Naive thymus-derived CD4-positive, alpha-beta T cell (primary cell): ENCODE results near the gene SEMA6A. TPM values are rescaled to one million over a fixed set of nuclear protein-coding genes. Genes with fewer than 3 reads are reported as not detected.

Experiments used
- ATAC-seq: fragments of 150-1000 bp; cut with Tn5 transposase; 2 replicates; pipeline ENCODE4 v1.10.0; 2021; ENCODE audit warnings: mild to moderate bottlenecking, moderate library complexity
- CTCF ChIA-PET: fragments of 350-600 bp; sonication (Branson Sonifier 250); formaldehyde crosslinking; loops from one replicate; lab custom pipeline; 2021; ENCODE audit warnings: antibody characterized with exemption; lab: Charles Lee
- POLR2A ChIA-PET: fragments of 350-600 bp; sonication (Branson Sonifier 250); formaldehyde crosslinking; loops from one replicate; lab custom pipeline; 2021; ENCODE audit warnings: antibody characterized with exemption, inconsistent platforms; lab: Charles Lee
- DNase-seq, 9 donors: peaks; one replicate each; pipeline versions ENCODE4 v3.0.0 to v3.0.0-alpha.2; 2020 to 2022; ENCODE audit warnings: mixed read lengths in 1 of 9
- H3K27ac ChIP-seq: one replicate; pipeline ENCODE4 v1.7.0; 2013; ENCODE audit warnings: mild to moderate bottlenecking, low read depth, low read length, moderate library complexity
- H3K27me3 ChIP-seq, 2 donors: one replicate each; pipeline ENCODE4 v1.7.0; 2013; ENCODE audit warnings: low read length in 2 of 2, mild to moderate bottlenecking in 2 of 2, moderate library complexity in 2 of 2; ENCODE audit not compliant: control insufficient read depth in 2 of 2, insufficient read depth in 2 of 2
- H3K36me3 ChIP-seq, 3 experiments: 1 replicate in 2 of 3; 2 replicates in 1 of 3; pipeline ENCODE4 v1.7.0; 2013; ENCODE audit warnings: low read length in 3 of 3, mild to moderate bottlenecking in 3 of 3, moderate library complexity in 1 of 3; ENCODE audit not compliant: insufficient read depth in 3 of 3, control insufficient read depth in 2 of 3
- H3K4me1 ChIP-seq, 2 donors: one replicate each; pipeline ENCODE4 v1.7.0; 2013; ENCODE audit warnings: low read length in 2 of 2, mild to moderate bottlenecking in 2 of 2, moderate library complexity in 1 of 2; ENCODE audit not compliant: control insufficient read depth in 2 of 2, insufficient read depth in 2 of 2
- H3K4me3 ChIP-seq: 2 replicates; pipeline ENCODE4 v1.7.0; 2013; ENCODE audit warnings: mild to moderate bottlenecking, low read length
- H3K9me3 ChIP-seq, 3 experiments: 1 replicate in 2 of 3; 2 replicates in 1 of 3; pipeline ENCODE4 v1.7.0; 2013; ENCODE audit warnings: low read length in 3 of 3; ENCODE audit not compliant: control insufficient read depth in 2 of 3
- H3K27ac Mint-ChIP-seq, 9 donors: one replicate each; pipeline ENCODE4 v1.8.0; 2020 to 2022; ENCODE audit warnings: mixed read lengths in 9 of 9, mild to moderate bottlenecking in 8 of 9, moderate library complexity in 5 of 9, inconsistent platforms in 2 of 9
- H3K27me3 Mint-ChIP-seq, 5 donors: one replicate each; pipeline ENCODE4 v1.8.0; 2021 to 2022; ENCODE audit warnings: mixed read lengths in 5 of 5, mild to moderate bottlenecking in 1 of 5
- H3K36me3 Mint-ChIP-seq, 5 donors: one replicate each; pipeline ENCODE4 v1.8.0; 2020 to 2022; ENCODE audit warnings: mixed read lengths in 5 of 5, mild to moderate bottlenecking in 3 of 5, inconsistent platforms in 1 of 5
- H3K4me1 Mint-ChIP-seq, 7 donors: one replicate each; pipeline ENCODE4 v1.8.0; 2020 to 2022; ENCODE audit warnings: mixed read lengths in 7 of 7, mild to moderate bottlenecking in 3 of 7, inconsistent platforms in 1 of 7
- H3K4me3 Mint-ChIP-seq, 10 donors: one replicate each; pipeline ENCODE4 v1.8.0; 2020 to 2022; ENCODE audit warnings: mild to moderate bottlenecking in 10 of 10, mixed read lengths in 10 of 10, moderate library complexity in 6 of 10, inconsistent platforms in 2 of 10
- H3K9me3 Mint-ChIP-seq, 11 donors: one replicate each; pipeline ENCODE4 v1.8.0; 2020 to 2022; ENCODE audit warnings: mixed read lengths in 11 of 11, mild to moderate bottlenecking in 4 of 11, inconsistent platforms in 1 of 11, moderate library complexity in 1 of 11
- intact Hi-C, 2 donors: fragments of 100-400 bp; cut with micrococcal nuclease; formaldehyde crosslinking; loops; one replicate each; pipeline ENCODE4 v1.15.1; 2023
- polyA plus RNA-seq, 2 donors: library from polyadenylated mRNA; unstranded; fragments of 300-500 nt; fragmentation: Illumina TruSeq; gene quantifications; one replicate each; pipeline ENCODE4 v1.2.3, GENCODE V29; 2021
- total RNA-seq, 6 experiments: library from RNA in 5 of 6; stranded (reverse) in 5 of 6; gene quantifications; 1 replicate in 5 of 6; 2 replicates in 1 of 6; pipeline ENCODE4 v1.2.3 and lab custom pipeline; 2021 to 2026

SEMA6A gene
- total and polyA plus RNA-seq, 7 experiments from 2014 or later: 0.87 to 1.5 TPM; not detected in 5

DNA sequence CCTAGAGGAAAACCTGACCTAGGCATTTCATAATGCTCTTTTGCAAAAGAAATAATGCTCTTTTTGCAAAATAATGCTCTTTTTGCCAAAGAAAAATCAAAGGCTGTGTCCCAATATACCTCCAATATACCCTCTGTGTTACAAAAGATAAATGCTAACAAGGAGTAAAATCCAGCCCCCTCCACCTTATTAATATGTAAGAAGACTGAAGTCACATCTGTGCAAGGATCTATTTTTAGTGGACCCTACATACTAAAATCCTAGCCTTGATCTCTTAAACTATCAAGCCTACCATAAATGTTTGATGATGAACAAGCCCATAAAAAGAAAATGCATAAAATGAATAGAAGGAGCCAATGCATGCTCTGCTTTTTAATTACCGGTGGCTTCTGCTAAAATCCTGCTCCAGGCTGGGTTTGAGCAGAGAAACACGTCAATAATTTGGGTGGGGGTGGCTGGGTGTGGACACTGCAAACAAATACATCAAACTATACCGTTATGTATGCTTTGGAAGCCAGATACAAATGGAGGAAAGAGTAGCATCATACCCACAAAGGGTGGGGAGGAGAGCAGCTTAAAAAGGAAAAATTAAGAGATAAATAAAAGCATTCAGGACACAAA, 131.6 kb downstream of the SEMA6A start:
- H3K27me3 Mint-ChIP-seq: no peaks in the 10 kb centered on the region
- no peaks in the 10 kb centered on the region for H3K4me1 Mint-ChIP-seq
- Histone ChIP-seq H3K27me3 (no peaks in the 10 kb centered on the region), H3K36me3 (peaks cover 0 to 8% (median 0%) of the 10 kb centered on the region in 3 experiments), H3K4me3 (no peak overlapping the region), H3K4me1 (no peaks in the 10 kb centered on the region), H3K9me3 (no peaks in the 10 kb centered on the region), H3K27ac (no peak overlapping the region)
- no peak overlapping the region for H3K4me3 Mint-ChIP-seq
- ChIA-PET POLR2A (no interaction called here), CTCF (no interaction called here)
- H3K27ac Mint-ChIP-seq: no peak overlapping the region
- intact Hi-C loops: no loop called here
- peaks cover 0 to 3% (median 0%) of the 10 kb centered on the region in 11 donors for H3K9me3 Mint-ChIP-seq
- DNase-seq: no peak
- ATAC-seq: no peak
- H3K36me3 Mint-ChIP-seq: peaks cover 0 to 58% (median 42%) of the 10 kb centered on the region in 5 donors

DNA sequence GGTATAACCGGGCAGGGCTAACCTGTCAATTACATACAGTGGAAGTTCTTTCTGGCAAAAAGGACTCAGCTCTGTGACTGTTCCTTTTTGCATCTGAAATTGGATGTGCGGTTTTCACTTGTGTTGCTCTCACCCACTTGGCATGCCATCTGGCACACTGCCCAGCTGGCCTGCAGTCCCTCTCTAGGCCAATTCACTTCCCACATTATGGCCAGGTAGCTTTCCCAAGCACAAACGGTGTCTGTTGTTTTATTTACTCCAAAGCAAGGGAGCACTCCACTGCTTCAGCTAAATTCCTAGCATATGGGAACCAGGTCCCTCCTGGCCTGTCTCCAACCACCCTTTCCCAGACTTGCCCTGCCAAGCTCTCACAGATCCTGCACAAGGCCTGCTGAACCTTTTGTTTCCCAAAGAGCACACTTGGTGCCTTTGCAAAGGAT, 132.5 kb downstream of the SEMA6A start:
- H3K27me3 ChIP-seq: no peaks in the 10 kb centered on the region
- Mint-ChIP-seq H3K36me3 (peaks cover 0 to 59% (median 48%) of the 10 kb centered on the region in 5 donors), H3K4me1 (no peaks in the 10 kb centered on the region), H3K27ac (no peak overlapping the region), H3K9me3 (peaks cover 0 to 3% (median 0%) of the 10 kb centered on the region in 11 donors), H3K27me3 (no peaks in the 10 kb centered on the region), H3K4me3 (no peak overlapping the region)
- CTCF ChIA-PET: interaction anchor here (0.6 kb wide), 1 partner anchor 13 kb away, joined by 4 read pairs; no protein-coding TSS in a partner anchor
- DNase-seq (no peak), ATAC-seq (no peak)
- H3K36me3 ChIP-seq: peaks cover 0 to 7% (median 0%) of the 10 kb centered on the region in 3 experiments
- POLR2A ChIA-PET: no interaction called here
- no peaks in the 10 kb centered on the region for H3K4me1 ChIP-seq
- intact Hi-C loops: no loop called here
- H3K27ac ChIP-seq: no peak overlapping the region
- H3K4me3 ChIP-seq: no peak overlapping the region
- H3K9me3 ChIP-seq: no peaks in the 10 kb centered on the region

DNA sequence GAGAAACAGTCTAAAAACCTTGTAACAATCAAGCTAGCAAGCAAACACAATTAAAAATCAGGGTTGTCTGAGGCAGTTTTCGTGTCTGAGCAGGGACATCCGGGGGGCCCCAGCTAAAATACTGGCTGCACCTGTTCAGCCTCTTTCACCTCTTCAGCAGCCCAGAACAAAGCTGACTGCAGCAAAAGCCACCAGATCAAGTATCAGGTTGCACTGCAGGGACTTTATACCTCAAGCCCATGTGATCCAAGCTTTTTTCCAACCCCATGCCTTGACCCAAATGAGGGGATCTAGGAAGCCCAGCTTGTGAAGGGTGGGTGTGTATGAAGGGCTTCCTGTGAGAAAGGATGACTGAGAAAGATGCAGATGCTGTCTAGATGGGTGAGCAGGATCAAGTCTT, 133.4 kb downstream of the SEMA6A start:
- H3K9me3 Mint-ChIP-seq: peaks cover 0 to 1% (median 0%) of the 10 kb centered on the region in 11 donors

DNA sequence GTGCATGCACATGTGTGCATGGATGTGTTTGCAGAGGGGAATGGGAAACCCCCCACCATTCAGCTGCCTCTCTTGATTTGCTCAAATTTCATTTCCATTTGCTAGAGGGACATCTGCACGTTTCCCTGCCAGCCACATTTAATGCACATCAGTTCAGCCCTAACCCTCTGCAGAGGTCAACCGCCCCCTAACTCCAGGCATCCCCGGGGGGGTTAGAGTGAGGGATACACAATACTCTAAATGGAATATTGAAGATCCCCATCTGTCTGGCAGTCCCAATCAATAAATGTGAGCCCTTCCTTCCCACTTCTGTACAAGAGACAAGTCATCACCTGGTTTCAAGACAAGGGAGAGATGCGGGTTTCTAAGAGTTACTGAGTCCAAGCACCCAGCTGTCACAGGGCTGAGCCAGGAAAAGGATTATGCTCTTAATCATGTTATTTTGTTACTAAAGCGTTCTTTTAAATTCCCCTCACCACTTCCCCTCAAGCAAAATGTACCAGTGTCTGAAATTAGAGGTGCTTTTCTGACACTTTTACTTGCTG, 134.1 kb downstream of the SEMA6A start:
- ChIA-PET CTCF (interaction anchor here (0.8 kb wide), 1 partner anchor 10 kb away, joined by 3 read pairs; no protein-coding TSS in a partner anchor), POLR2A (no interaction called here)
- Histone ChIP-seq H3K27ac (no peak overlapping the region), H3K27me3 (no peaks in the 10 kb centered on the region), H3K36me3 (no peaks in the 10 kb centered on the region), H3K4me1 (no peaks in the 10 kb centered on the region), H3K9me3 (no peaks in the 10 kb centered on the region), H3K4me3 (no peak overlapping the region)
- Mint-ChIP-seq H3K4me1 (no peaks in the 10 kb centered on the region), H3K27me3 (no peaks in the 10 kb centered on the region), H3K36me3 (peaks cover 0 to 61% (median 48%) of the 10 kb centered on the region in 5 donors), H3K27ac (no peak overlapping the region), H3K9me3 (peaks cover 0 to under 1% (median 0%) of the 10 kb centered on the region in 11 donors), H3K4me3 (no peak overlapping the region)
- intact Hi-C loops: no loop called here
- ATAC-seq (no peak), DNase-seq (no peak)

More for the DNA sequence above, 133.4 kb downstream of the SEMA6A start:
- no peak for ATAC-seq
- Histone ChIP-seq H3K4me3 (no peak overlapping the region), H3K4me1 (no peaks in the 10 kb centered on the region), H3K27me3 (no peaks in the 10 kb centered on the region), H3K27ac (no peak overlapping the region), H3K9me3 (no peaks in the 10 kb centered on the region), H3K36me3 (no peaks in the 10 kb centered on the region)
- POLR2A ChIA-PET: no interaction called here
- no peak for DNase-seq
- H3K4me3 Mint-ChIP-seq: no peak overlapping the region
- H3K4me1 Mint-ChIP-seq: no peaks in the 10 kb centered on the region
- intact Hi-C loops: no loop called here
- peaks cover 0 to 63% (median 49%) of the 10 kb centered on the region in 5 donors for H3K36me3 Mint-ChIP-seq
- CTCF ChIA-PET: interaction anchor here (0.8 kb wide), 1 partner anchor 9 kb away, joined by 3 read pairs; no protein-coding TSS in a partner anchor
- H3K27me3 Mint-ChIP-seq: no peaks in the 10 kb centered on the region
- H3K27ac Mint-ChIP-seq: no peak overlapping the region

DNA sequence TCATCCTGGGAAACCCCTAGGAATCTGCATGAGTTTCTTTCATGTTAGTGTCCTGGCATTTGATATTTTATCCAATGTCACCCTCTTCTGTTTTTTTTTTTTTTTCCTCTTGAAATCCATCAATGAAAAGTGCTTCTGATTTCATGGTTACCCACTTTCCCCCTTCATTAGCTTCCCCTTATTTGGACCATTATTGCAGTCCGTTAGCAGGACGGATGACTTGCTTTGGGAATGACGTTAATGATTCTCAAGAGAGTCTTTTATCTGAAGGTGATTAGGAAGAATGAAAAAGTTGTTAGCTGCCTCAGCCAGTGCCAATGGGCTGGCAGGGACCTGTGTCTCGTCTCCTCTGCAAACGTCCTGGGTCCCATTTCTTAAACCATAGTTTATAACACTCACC, 134.7 kb downstream of the SEMA6A start:
- POLR2A ChIA-PET: no interaction called here

DNA sequence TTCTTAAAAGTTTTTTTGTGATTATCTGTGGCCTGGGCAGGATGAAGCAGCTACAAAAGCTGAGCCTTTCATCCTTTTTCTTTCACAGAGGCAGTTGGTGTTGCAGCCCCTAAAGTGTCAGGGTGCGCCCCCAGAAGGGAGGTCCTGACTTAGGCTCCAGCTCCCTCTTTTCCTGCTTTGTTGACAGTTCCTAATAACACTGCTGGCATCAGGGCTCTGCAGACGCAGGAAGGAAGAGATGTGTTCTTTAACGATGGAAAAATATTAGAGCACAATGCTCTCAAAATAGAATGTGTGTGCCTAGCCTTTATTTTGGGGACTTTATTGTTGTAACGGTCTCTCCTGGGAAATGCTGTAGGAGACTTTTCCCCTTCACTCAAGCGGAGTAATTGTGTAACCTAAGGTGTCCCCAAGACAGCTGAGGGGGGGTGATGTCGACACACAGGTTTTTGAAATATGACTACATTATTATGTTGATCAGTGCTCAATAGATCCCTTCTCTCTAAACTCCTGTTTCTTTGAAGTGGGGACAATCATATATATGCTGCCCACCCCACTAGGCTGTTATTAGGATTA, 135.6 kb downstream of the SEMA6A start:
- DNase-seq (no peak), ATAC-seq (no peak)
- Histone ChIP-seq H3K4me3 (no peak overlapping the region), H3K36me3 (no peaks in the 10 kb centered on the region), H3K4me1 (no peaks in the 10 kb centered on the region), H3K9me3 (no peaks in the 10 kb centered on the region), H3K27ac (no peak overlapping the region), H3K27me3 (no peaks in the 10 kb centered on the region)
- H3K27ac Mint-ChIP-seq: no peak overlapping the region
- intact Hi-C loops: no loop called here
- H3K9me3 Mint-ChIP-seq: no peaks in the 10 kb centered on the region
- no peak overlapping the region for H3K4me3 Mint-ChIP-seq
- ChIA-PET CTCF (no interaction called here), POLR2A (no interaction called here)
- no peaks in the 10 kb centered on the region for H3K4me1 Mint-ChIP-seq
- H3K36me3 Mint-ChIP-seq: peaks cover 0 to 53% (median 50%) of the 10 kb centered on the region in 5 donors
- H3K27me3 Mint-ChIP-seq: no peaks in the 10 kb centered on the region

More for the DNA sequence above, 134.7 kb downstream of the SEMA6A start:
- Histone ChIP-seq H3K27ac (no peak overlapping the region), H3K4me1 (no peaks in the 10 kb centered on the region), H3K9me3 (no peaks in the 10 kb centered on the region), H3K36me3 (no peaks in the 10 kb centered on the region), H3K4me3 (no peak overlapping the region), H3K27me3 (no peaks in the 10 kb centered on the region)
- H3K27ac Mint-ChIP-seq: no peak overlapping the region
- no peak overlapping the region for H3K4me3 Mint-ChIP-seq
- H3K27me3 Mint-ChIP-seq: no peaks in the 10 kb centered on the region
- intact Hi-C loops: no loop called here
- no peak for DNase-seq
- no peaks in the 10 kb centered on the region for H3K4me1 Mint-ChIP-seq
- ATAC-seq: no peak
- no peaks in the 10 kb centered on the region for H3K9me3 Mint-ChIP-seq
- CTCF ChIA-PET: no interaction called here
- peaks cover 0 to 60% (median 47%) of the 10 kb centered on the region in 5 donors for H3K36me3 Mint-ChIP-seq
